ENCODE measurements around the gene VPS37C.

GRCh38 chr11:61189933-61190332 is 28.7 kb upstream of the VPS37C start:
- TF ChIP-seq, protein P1, sequence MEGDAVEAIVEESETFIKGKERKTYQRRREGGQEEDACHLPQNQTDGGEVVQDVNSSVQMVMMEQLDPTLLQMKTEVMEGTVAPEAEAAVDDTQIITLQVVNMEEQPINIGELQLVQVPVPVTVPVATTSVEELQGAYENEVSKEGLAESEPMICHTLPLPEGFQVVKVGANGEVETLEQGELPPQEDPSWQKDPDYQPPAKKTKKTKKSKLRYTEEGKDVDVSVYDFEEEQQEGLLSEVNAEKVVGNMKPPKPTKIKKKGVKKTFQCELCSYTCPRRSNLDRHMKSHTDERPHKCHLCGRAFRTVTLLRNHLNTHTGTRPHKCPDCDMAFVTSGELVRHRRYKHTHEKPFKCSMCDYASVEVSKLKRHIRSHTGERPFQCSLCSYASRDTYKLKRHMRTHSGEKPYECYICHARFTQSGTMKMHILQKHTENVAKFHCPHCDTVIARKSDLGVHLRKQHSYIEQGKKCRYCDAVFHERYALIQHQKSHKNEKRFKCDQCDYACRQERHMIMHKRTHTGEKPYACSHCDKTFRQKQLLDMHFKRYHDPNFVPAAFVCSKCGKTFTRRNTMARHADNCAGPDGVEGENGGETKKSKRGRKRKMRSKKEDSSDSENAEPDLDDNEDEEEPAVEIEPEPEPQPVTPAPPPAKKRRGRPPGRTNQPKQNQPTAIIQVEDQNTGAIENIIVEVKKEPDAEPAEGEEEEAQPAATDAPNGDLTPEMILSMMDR (IDR thresholded peaks at IDR 0.05): no peak
- TF ChIP-seq EZH2 (IDR thresholded peaks at IDR 0.05): no peak
